H9 (cell line): ENCODE measurements around the gene SHB. TPM values are rescaled to one million over a fixed set of nuclear protein-coding genes. Genes with fewer than 3 reads are reported as not detected.

Experiments used
- DNase-seq: peaks from one replicate; pipeline ENCODE4 v3.0.0-alpha.2; 2017
- H2AFZ ChIP-seq: one replicate; pipeline ENCODE4 v1.6.1; 2013; ENCODE audit warnings: mild to moderate bottlenecking, low read length, control low read depth, moderate library complexity
- H2AK5ac ChIP-seq: 2 replicates; pipeline ENCODE4 v1.6.1; 2013; ENCODE audit warnings: low read length, control low read depth, mixed read lengths; ENCODE audit not compliant: insufficient read length
- H2BK120ac ChIP-seq: one replicate; pipeline ENCODE4 v1.6.1; 2013; ENCODE audit warnings: low read depth, mild to moderate bottlenecking, low read length, control low read depth, inconsistent platforms; ENCODE audit not compliant: poor library complexity, severe bottlenecking
- H2BK12ac ChIP-seq: 2 replicates; pipeline ENCODE4 v1.6.1; 2013; ENCODE audit warnings: low read length, control low read depth, mixed read lengths, low read depth; ENCODE audit not compliant: insufficient read length
- H2BK15ac ChIP-seq: 2 replicates; pipeline ENCODE4 v1.6.1; 2013; ENCODE audit warnings: low read depth, low read length, control low read depth
- H2BK20ac ChIP-seq: one replicate; pipeline ENCODE4 v1.6.1; 2013; ENCODE audit warnings: low read depth, mild to moderate bottlenecking, low read length, control low read depth, inconsistent platforms; ENCODE audit not compliant: poor library complexity, severe bottlenecking
- H2BK5ac ChIP-seq: 2 replicates; pipeline ENCODE4 v1.6.1; 2013; ENCODE audit warnings: low read length, control low read depth, mixed read lengths; ENCODE audit not compliant: insufficient read length
- H3K14ac ChIP-seq: 2 replicates; pipeline ENCODE4 v1.6.1; 2013; ENCODE audit warnings: low read length, control low read depth; ENCODE audit not compliant: insufficient read depth
- H3K18ac ChIP-seq: 2 replicates; pipeline ENCODE4 v1.6.1; 2013; ENCODE audit warnings: low read depth, mild to moderate bottlenecking, mixed read lengths, low read length, control low read depth; ENCODE audit not compliant: insufficient read length
- H3K23ac ChIP-seq: 2 replicates; pipeline ENCODE4 v1.6.1; 2013; ENCODE audit warnings: low read length, control low read depth, mixed read lengths, low read depth; ENCODE audit not compliant: insufficient read length
- H3K23me2 ChIP-seq: 2 replicates; pipeline ENCODE4 v1.6.1; 2013; ENCODE audit warnings: low read depth, mild to moderate bottlenecking, mixed read lengths, low read length, control low read depth; ENCODE audit not compliant: insufficient read length, poor library complexity, severe bottlenecking
- H3K27ac ChIP-seq: 2 replicates; pipeline ENCODE4 v1.5.1; 2013; ENCODE audit warnings: low read length, control low read depth, mixed read lengths, low read depth; ENCODE audit not compliant: insufficient read length
- H3K27me3 ChIP-seq: 2 replicates; pipeline ENCODE4 v1.6.1; 2013; ENCODE audit warnings: low read length, control low read depth, inconsistent platforms; ENCODE audit not compliant: insufficient read depth
- H3K4ac ChIP-seq: 2 replicates; pipeline ENCODE4 v1.6.1; 2013; ENCODE audit warnings: low read depth, mild to moderate bottlenecking, control low read depth, inconsistent platforms, low read length, moderate library complexity
- H3K4me1 ChIP-seq: 2 replicates; pipeline ENCODE4 v1.6.1; 2013; ENCODE audit warnings: low read length, control low read depth, inconsistent platforms; ENCODE audit not compliant: insufficient read depth
- H3K4me2 ChIP-seq: 2 replicates; pipeline ENCODE4 v1.6.1; 2013; ENCODE audit warnings: low read length, control low read depth, mixed read lengths; ENCODE audit not compliant: insufficient read length, insufficient read depth
- H3K56ac ChIP-seq: 2 replicates; pipeline ENCODE4 v1.6.1; 2013; ENCODE audit warnings: low read depth, mild to moderate bottlenecking, mixed read lengths, low read length, control low read depth; ENCODE audit not compliant: insufficient read length
- H3K79me1 ChIP-seq: 2 replicates; pipeline ENCODE4 v1.6.1; 2013; ENCODE audit warnings: low read depth, mild to moderate bottlenecking, moderate library complexity, low read length, control low read depth, inconsistent platforms; ENCODE audit not compliant: insufficient read depth, poor library complexity, severe bottlenecking
- H3K79me2 ChIP-seq: 2 replicates; pipeline ENCODE4 v1.6.1; 2013; ENCODE audit warnings: low read length, control low read depth, inconsistent platforms; ENCODE audit not compliant: insufficient read depth
- H3K9ac ChIP-seq: 2 replicates; pipeline ENCODE4 v1.6.1; 2013; ENCODE audit warnings: low read length, control low read depth, mixed read lengths; ENCODE audit not compliant: insufficient read length; ENCODE audit errors: extremely low read depth
- H3K9me3 ChIP-seq: one replicate; pipeline ENCODE4 v1.6.1; 2013; ENCODE audit warnings: low read depth, low read length, inconsistent platforms; ENCODE audit not compliant: control insufficient read depth
- H3T11ph ChIP-seq: one replicate; pipeline ENCODE4 v1.6.1; 2013; ENCODE audit warnings: mild to moderate bottlenecking, low read length, control low read depth, inconsistent platforms
- H4K20me1 ChIP-seq: one replicate; pipeline ENCODE4 v1.6.1; 2013; ENCODE audit not compliant: control insufficient read depth, insufficient read length, insufficient read depth
- H4K5ac ChIP-seq: 2 replicates; pipeline ENCODE4 v1.6.1; 2013; ENCODE audit warnings: low read depth, mild to moderate bottlenecking, mixed read lengths, low read length, control low read depth; ENCODE audit not compliant: insufficient read length
- H4K8ac ChIP-seq: replicated peaks from 2 replicates; pipeline ENCODE4 v1.6.1; 2013; ENCODE audit warnings: low read length, control low read depth, mixed read lengths, low read depth; ENCODE audit not compliant: insufficient read length
- H4K91ac ChIP-seq: 2 replicates; pipeline ENCODE4 v1.6.1; 2013; ENCODE audit warnings: low read depth, mild to moderate bottlenecking, moderate library complexity, mixed read lengths, low read length, control low read depth; ENCODE audit not compliant: insufficient read length
- H3K27ac Mint-ChIP-seq, 3 experiments: 2 replicates in 2 of 3; 3 replicates in 1 of 3; pipeline ENCODE4 v1.8.0; 2020 to 2021; ENCODE audit warnings: mixed read lengths in 3 of 3, mild to moderate bottlenecking in 1 of 3, moderate library complexity in 1 of 3
- H3K27me3 Mint-ChIP-seq: 2 replicates; pipeline ENCODE4 v1.8.0; 2021; ENCODE audit warnings: low read depth, mild to moderate bottlenecking, moderate library complexity, mixed read lengths
- H3K36me3 Mint-ChIP-seq, 3 experiments: 2 replicates in 2 of 3; 3 replicates in 1 of 3; pipeline ENCODE4 v1.8.0; 2020 to 2021; ENCODE audit warnings: low read depth in 3 of 3, mixed read lengths in 3 of 3; ENCODE audit not compliant: insufficient read depth in 1 of 3
- H3K4me1 Mint-ChIP-seq, 2 experiments: 2 replicates each; pipeline ENCODE4 v1.8.0; 2020; ENCODE audit warnings: mixed read lengths in 2 of 2
- H3K4me3 Mint-ChIP-seq, 2 experiments: 2 replicates in 1 of 2; 3 replicates in 1 of 2; pipeline ENCODE4 v1.8.0; 2020 to 2021; ENCODE audit warnings: mild to moderate bottlenecking in 2 of 2, mixed read lengths in 2 of 2, moderate library complexity in 1 of 2
- H3K9me3 Mint-ChIP-seq, 2 experiments: 2 replicates in 1 of 2; 3 replicates in 1 of 2; pipeline ENCODE4 v1.8.0; 2020; ENCODE audit warnings: mild to moderate bottlenecking in 2 of 2, mixed read lengths in 2 of 2, moderate library complexity in 1 of 2
- WGBS: extraction: QIAGEN DNeasy Blood & Tissue Kit; methylation state at CpG from one replicate; pipeline ENCODE4 v1.1.7; 2013; ENCODE audit warnings: missing lambda C conversion rate, low lambda C conversion rate, mixed read lengths; ENCODE audit not compliant: insufficient read length; ENCODE audit errors: extremely low coverage; 5-methylcytosine and 5-hydroxymethylcytosine counted together
- total RNA-seq: library from RNA; stranded (reverse); gene quantifications from 2 replicates; pipeline ENCODE4 v1.2.1, GENCODE V29; 2021
- TF ChIP-seq, protein P1 (sequence below): fragments of 200-600 bp; sonication (generic); conservative IDR thresholded peaks from 3 replicates; pipeline ENCODE4 v1.8.0; 2021; ENCODE audit warnings: antibody characterized with exemption, mild to moderate bottlenecking

The SHB gene
- total RNA-seq, 1 experiment from 2014 or later = 14.6 TPM

- no peak overlapping the region for H2BK20ac ChIP-seq
- H2BK5ac ChIP-seq = no peak overlapping the region
- no peaks in the 10 kb centered on the region for H3K79me1 ChIP-seq
- TF ChIP-seq, protein P1, sequence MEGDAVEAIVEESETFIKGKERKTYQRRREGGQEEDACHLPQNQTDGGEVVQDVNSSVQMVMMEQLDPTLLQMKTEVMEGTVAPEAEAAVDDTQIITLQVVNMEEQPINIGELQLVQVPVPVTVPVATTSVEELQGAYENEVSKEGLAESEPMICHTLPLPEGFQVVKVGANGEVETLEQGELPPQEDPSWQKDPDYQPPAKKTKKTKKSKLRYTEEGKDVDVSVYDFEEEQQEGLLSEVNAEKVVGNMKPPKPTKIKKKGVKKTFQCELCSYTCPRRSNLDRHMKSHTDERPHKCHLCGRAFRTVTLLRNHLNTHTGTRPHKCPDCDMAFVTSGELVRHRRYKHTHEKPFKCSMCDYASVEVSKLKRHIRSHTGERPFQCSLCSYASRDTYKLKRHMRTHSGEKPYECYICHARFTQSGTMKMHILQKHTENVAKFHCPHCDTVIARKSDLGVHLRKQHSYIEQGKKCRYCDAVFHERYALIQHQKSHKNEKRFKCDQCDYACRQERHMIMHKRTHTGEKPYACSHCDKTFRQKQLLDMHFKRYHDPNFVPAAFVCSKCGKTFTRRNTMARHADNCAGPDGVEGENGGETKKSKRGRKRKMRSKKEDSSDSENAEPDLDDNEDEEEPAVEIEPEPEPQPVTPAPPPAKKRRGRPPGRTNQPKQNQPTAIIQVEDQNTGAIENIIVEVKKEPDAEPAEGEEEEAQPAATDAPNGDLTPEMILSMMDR = no peak
- Mint-ChIP-seq H3K9me3 (no peaks in the 10 kb centered on the region), H3K27me3 (no peaks in the 10 kb centered on the region), H3K4me1 (peaks cover 0 to 10% of the 10 kb centered on the region in 2 experiments; a peak in 1 of 4 replicates), H3K4me3 (no peak overlapping the region), H3K27ac (no peak overlapping the region), H3K36me3 (no peaks in the 10 kb centered on the region)
- H3T11ph ChIP-seq = no peak overlapping the region
- no peaks in the 10 kb centered on the region for H3K27me3 ChIP-seq
- H3K79me2 ChIP-seq = no peaks in the 10 kb centered on the region
- no peak overlapping the region for H3K27ac ChIP-seq
- H2BK15ac ChIP-seq = no peak overlapping the region
- no peak overlapping the region for H3K4me2 ChIP-seq
- no peak overlapping the region for H4K8ac ChIP-seq
- no peak for DNase-seq
- no peak overlapping the region for H3K23ac ChIP-seq
- no peak overlapping the region for H2AK5ac ChIP-seq
- no peaks in the 10 kb centered on the region for H3K23me2 ChIP-seq
- H3K14ac ChIP-seq = no peak overlapping the region
- no peak overlapping the region for H2AFZ ChIP-seq
- H2BK120ac ChIP-seq = no peak overlapping the region
- no peaks in the 10 kb centered on the region for H3K9me3 ChIP-seq
- H3K4me1 ChIP-seq = no peaks in the 10 kb centered on the region
- H3K9ac ChIP-seq = no peak overlapping the region
- H4K5ac ChIP-seq = no peak overlapping the region
- H2BK12ac ChIP-seq = no peak overlapping the region
- no peak overlapping the region for H3K56ac ChIP-seq
- H4K91ac ChIP-seq = no peak overlapping the region
- H3K4ac ChIP-seq = no peak overlapping the region
- H4K20me1 ChIP-seq = no peaks in the 10 kb centered on the region
- no peak overlapping the region for H3K18ac ChIP-seq
- WGBS = no CpG with 5 or more reads among the region's 8 CpGs
These were observed 76.1 kb downstream of the SHB start for GRCh38 chr9:37992924-37993349.
